Myocyte (in vitro differentiated cells): Measurements from ENCODE around the gene CALCB. TPM values are rescaled to one million over a fixed set of nuclear protein-coding genes. Genes with fewer than 3 reads are reported as not detected.

Experiments used
- DNase-seq: peaks from one replicate; pipeline ENCODE4 v3.0.0-alpha.2; 2012; ENCODE audit warnings: low read depth
- total RNA-seq: library from RNA; depleted of rRNA; stranded (reverse); fragments of >200 nt; gene quantifications from 2 replicates; pipeline ENCODE4 v1.2.3, GENCODE V29; 2014

Gene CALCB
- total RNA-seq, 1 donor from 2014 or later: not detected

GRCh38 chr11:15117751-15118150 lies 44.4 kb downstream of the CALCB start:
- no peak for DNase-seq

GRCh38 chr11:15118431-15118830 lies 45.0 kb downstream of the CALCB start:
- no peak for DNase-seq

DNA sequence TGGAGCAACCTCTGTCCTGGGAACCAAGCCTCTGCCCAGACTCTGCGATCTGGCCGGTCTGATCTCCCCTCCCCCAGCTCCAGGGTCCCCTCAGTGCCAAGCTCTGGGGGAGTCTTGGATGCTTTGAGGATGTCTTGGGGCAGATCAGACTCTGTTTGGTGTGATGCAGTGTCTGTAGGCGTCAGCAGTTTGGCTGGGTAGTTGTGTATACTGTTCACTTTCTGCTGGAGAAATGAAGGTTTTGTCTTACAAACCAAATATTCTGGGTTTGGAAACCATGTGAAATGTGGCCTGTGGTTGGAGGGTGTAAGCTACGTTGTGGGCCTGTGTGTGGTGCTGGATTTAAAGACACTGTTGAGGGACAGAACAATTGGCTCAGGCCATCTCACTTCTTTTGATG lies 46.0 kb downstream of the CALCB start:
- no peak for DNase-seq

- DNase-seq: no peak
Observed at GRCh38 chr11:15119826-15120225, 46.4 kb downstream of the CALCB start.

DNA sequence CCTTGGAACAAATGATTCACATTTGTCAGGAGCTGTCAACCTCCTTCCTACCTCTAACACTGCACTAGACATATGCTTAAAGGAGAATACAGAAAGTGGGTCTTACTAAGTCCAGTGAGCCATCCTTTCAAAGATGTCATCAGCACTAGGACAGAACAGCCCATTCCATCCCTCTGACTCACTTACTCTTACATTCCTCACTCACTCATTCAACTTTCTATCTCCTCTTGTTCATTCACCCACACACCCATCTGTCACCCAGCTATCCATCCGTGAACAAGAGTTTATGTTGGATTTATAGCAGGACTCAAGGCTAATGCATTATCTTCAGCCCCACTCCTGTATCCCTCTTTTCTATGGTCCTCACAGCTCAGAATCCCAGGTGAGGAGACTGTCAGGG lies 50.5 kb downstream of the CALCB start:
- peak; percentile 58 for DNase-seq

DNA sequence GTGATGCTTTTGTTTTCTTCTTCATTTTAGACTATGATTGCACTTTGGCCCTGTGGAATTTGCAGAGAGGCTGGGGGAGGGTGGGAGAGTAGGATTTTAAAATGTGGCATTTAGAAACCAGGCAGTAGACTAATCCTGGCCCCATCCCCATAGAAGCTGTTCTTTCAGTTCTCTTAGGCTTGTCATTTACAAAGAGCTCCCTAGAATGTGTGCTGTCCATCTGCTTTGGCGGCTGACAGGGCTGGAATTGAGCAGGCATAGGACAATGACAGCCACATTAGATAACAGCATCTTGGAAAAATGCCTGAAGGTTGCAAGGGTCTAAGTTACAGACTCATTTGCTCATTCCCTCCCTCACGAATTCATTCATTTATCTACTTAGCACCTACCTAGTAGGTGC lies 51.1 kb downstream of the CALCB start:
- DNase-seq: no peak

GRCh38 chr11:15127341-15127740 lies 53.9 kb downstream of the CALCB start:
- no peak for DNase-seq

Other genes starting within 250 kb of the CALCB start
- gene CYP2R1, start 181.4 kb upstream of the CALCB start, total RNA-seq: 7.2 and 8.8 TPM in 2 replicates
- not detected in 2 replicates for gene CALCA, start 101.2 kb upstream of the CALCB start, total RNA-seq
- not detected in 2 replicates for gene INSC, start 41.3 kb downstream of the CALCB start, total RNA-seq